Endothelial cell of umbilical vein (primary cell): ENCODE results near the gene MGLL. TPM values are rescaled to one million over a fixed set of nuclear protein-coding genes. Genes with fewer than 3 reads are reported as not detected.

Source experiments
- BruUV-seq: library from RNA; stranded (reverse); fragments of 400-500 nt; replicated peaks from 2 replicates; lab custom pipeline; 2021; lab: Mats Ljungman, UMichigan
- CTCF ChIA-PET: fragments of 300-600, 350-600 bp; sonication (Branson Sonifier 250); formaldehyde crosslinking; loops from one replicate; lab custom pipeline; 2021; ENCODE audit warnings: antibody characterized with exemption, inconsistent platforms; lab: Charles Lee
- POLR2A ChIA-PET: fragments of 300-600, 350-600 bp; sonication (Branson Sonifier 250); formaldehyde crosslinking; loops from one replicate; lab custom pipeline; 2021; ENCODE audit warnings: antibody characterized with exemption, inconsistent platforms; lab: Charles Lee
- DNase-seq: peaks from one replicate; pipeline ENCODE4 v3.0.0-alpha.2; 2011; ENCODE audit warnings: low read depth, low spot score
- FAIRE-seq: peaks from 2 replicates; lab custom pipeline; 2011; peaks lifted over from hg19 to GRCh38; lab: Jason Lieb, UNC
- H2AFZ ChIP-seq: 2 replicates; pipeline ENCODE4 v1.6.0; 2012; ENCODE audit warnings: low read depth, low read length, control low read depth, inconsistent platforms
- H3K27ac ChIP-seq: 2 replicates; pipeline ENCODE4 v1.5.1; 2011; ENCODE audit warnings: low read depth, mild to moderate bottlenecking, control low read depth, low read length, moderate library complexity; ENCODE audit not compliant: insufficient read depth
- H3K27me3 ChIP-seq, 2 experiments: 2 replicates each; pipeline versions ENCODE4 v1.6.0 to v1.6.1; 2011; ENCODE audit warnings: low read length in 2 of 2, mixed read lengths in 1 of 2; ENCODE audit not compliant: control insufficient read depth in 2 of 2, insufficient read depth in 2 of 2
- H3K36me3 ChIP-seq, 2 experiments: 2 replicates in 1 of 2; 3 replicates in 1 of 2; pipeline ENCODE4 v1.5.1; 2011; ENCODE audit warnings: low read length in 2 of 2, mild to moderate bottlenecking in 1 of 2, moderate library complexity in 1 of 2; ENCODE audit not compliant: control insufficient read depth in 2 of 2, insufficient read depth in 2 of 2; ENCODE audit errors: extremely low read depth in 1 of 2
- H3K4me1 ChIP-seq: 3 replicates; pipeline ENCODE4 v1.5.1; 2011; ENCODE audit warnings: mild to moderate bottlenecking, low read length; ENCODE audit not compliant: control insufficient read depth, insufficient read depth; ENCODE audit errors: extremely low read depth
- H3K4me2 ChIP-seq: 2 replicates; pipeline ENCODE4 v1.6.1; 2011; ENCODE audit warnings: low read length, control low read depth, mixed read lengths; ENCODE audit not compliant: insufficient read depth
- H3K4me3 ChIP-seq, 3 experiments: fragments of 200-600 bp in 1 of 3; sonication (generic), shearing (Covaris generic) in 1 of 3; replicated peaks in 1 of 3; 2 replicates each; pipeline ENCODE4 v1.5.1; 2011 to 2016; ENCODE audit warnings: control low read depth in 3 of 3, low read length in 3 of 3, mild to moderate bottlenecking in 2 of 3, inconsistent platforms in 1 of 3, low read depth in 1 of 3, moderate library complexity in 1 of 3; ENCODE audit not compliant: insufficient read depth in 1 of 3
- H3K79me2 ChIP-seq: 2 replicates; pipeline ENCODE4 v1.6.0; 2012; ENCODE audit warnings: low read length, inconsistent platforms; ENCODE audit not compliant: control insufficient read depth, insufficient read depth
- H3K9ac ChIP-seq: replicated peaks from 2 replicates; pipeline ENCODE3; 2011; ENCODE audit warnings: low read length, control low read depth; ENCODE audit not compliant: insufficient read depth; ENCODE audit errors: extremely low read depth
- H3K9me1 ChIP-seq: replicated peaks from 3 replicates; pipeline ENCODE4 v1.6.0; 2011; ENCODE audit warnings: mild to moderate bottlenecking, low read length; ENCODE audit not compliant: control insufficient read depth, insufficient read depth; ENCODE audit errors: extremely low read depth
- H3K9me3 ChIP-seq: replicated peaks from 2 replicates; pipeline ENCODE4 v1.5.1; 2012; ENCODE audit warnings: low read length, inconsistent platforms; ENCODE audit not compliant: control insufficient read depth, insufficient read depth
- H4K20me1 ChIP-seq: replicated peaks from 2 replicates; pipeline ENCODE3; 2011; ENCODE audit warnings: mild to moderate bottlenecking, low read length; ENCODE audit not compliant: control insufficient read depth, insufficient read depth; ENCODE audit errors: extremely low read depth
- EZH2 ChIP-seq: IDR thresholded peaks from 2 replicates; pipeline ENCODE4 v1.6.1; 2012; ENCODE audit warnings: borderline replicate concordance, low read depth, mild to moderate bottlenecking, moderate library complexity, low read length, inconsistent platforms; ENCODE audit not compliant: severe bottlenecking
- FOS ChIP-seq: IDR thresholded peaks from 2 replicates; pipeline ENCODE4 v1.6.1; 2011; ENCODE audit warnings: mild to moderate bottlenecking, low read length, moderate library complexity, borderline replicate concordance; ENCODE audit not compliant: insufficient read depth
- GATA2 ChIP-seq: IDR thresholded peaks from 2 replicates; pipeline ENCODE4 v1.7.0; 2011; ENCODE audit warnings: low read depth, mild to moderate bottlenecking, moderate library complexity, mixed read lengths, low read length; ENCODE audit not compliant: insufficient read length, insufficient read depth
- MAX ChIP-seq: IDR thresholded peaks from 2 replicates; pipeline ENCODE4 v1.6.1; 2011; ENCODE audit not compliant: insufficient read depth, insufficient read length
- POLR2AphosphoS5 ChIP-seq: IDR thresholded peaks from 2 replicates; pipeline ENCODE4 v1.6.1; 2012; ENCODE audit warnings: low read depth, mild to moderate bottlenecking, control low read depth, low read length, moderate library complexity; ENCODE audit not compliant: insufficient read depth
- dilution Hi-C: fragments of 300-500 bp; cut with MboI; formaldehyde crosslinking; loops from one replicate; pipeline ENCODE4 v1.15.0; 2019; ENCODE audit warnings: low sequenced_read_pairs; ENCODE audit not compliant: extremely low pct_ligation_motif_present
- intact Hi-C: fragments of 100-400 bp; cut with micrococcal nuclease; formaldehyde crosslinking; loops from one replicate; pipeline ENCODE4 v1.10.0; 2022
- polyA plus RNA-seq, 4 experiments: library from polyadenylated mRNA; depleted of rRNA in 3 of 4; stranded (reverse) in 3 of 4; unstranded in 1 of 4; fragments of >200 nt; gene quantifications; 2 replicates each; pipeline versions ENCODE4 v1.2.1 to v1.2.3, GENCODE V29; 2011 to 2012; ENCODE audit warnings: missing spikeins in 1 of 4
- total RNA-seq: library from RNA; stranded (reverse); gene quantifications from 2 replicates; pipeline ENCODE4 v1.2.3, GENCODE V29; 2021
- TF ChIP-seq, protein P1 (sequence below), 2 donors: IDR thresholded peaks; 1 replicate in 1 of 2; 2 replicates in 1 of 2; pipeline ENCODE4 v1.5.1; 2011; ENCODE audit warnings: low read length in 2 of 2, mild to moderate bottlenecking in 2 of 2, moderate library complexity in 2 of 2, control low read depth in 1 of 2, inconsistent platforms in 1 of 2, low read depth in 1 of 2; ENCODE audit not compliant: insufficient read depth in 1 of 2; ENCODE audit errors: extremely low read depth in 1 of 2

MGLL gene
- total and polyA plus RNA-seq, 2 donors (not counting 3 experiments of a cell fraction or from before 2014, with no cell fraction given) = 30.7 to 60.2 TPM

GRCh38 chr3:127792541-127793292 lies 29.6 kb downstream of the MGLL start:
- no peaks in the 10 kb centered on the region for H3K9me1 ChIP-seq
- H3K4me3 ChIP-seq = no peak overlapping the region
- intact Hi-C loops (no loop called here), dilution Hi-C loops (no loop called here)
- no peaks in the 10 kb centered on the region for H3K27me3 ChIP-seq
- peaks cover 19% of the 10 kb centered on the region for H3K79me2 ChIP-seq
- H3K9ac ChIP-seq = no peak overlapping the region
- H4K20me1 ChIP-seq = no peaks in the 10 kb centered on the region
- no peak overlapping the region for H2AFZ ChIP-seq
- ChIA-PET CTCF (interaction anchor here (1.6 kb wide), 1 partner anchor 14 kb away, joined by 4 read pairs; no protein-coding TSS in a partner anchor), POLR2A (no interaction called here)
- FAIRE-seq (peak; percentile 95), DNase-seq (peak; percentile 82)
- no TSS peak for BruUV-seq
- no peaks in the 10 kb centered on the region for H3K36me3 ChIP-seq
- H3K4me1 ChIP-seq = peaks cover 6% of the 10 kb centered on the region
- H3K9me3 ChIP-seq = no peaks in the 10 kb centered on the region
- no peak for TF ChIP-seq GATA2
- no peak for TF ChIP-seq EZH2
- no peak for TF ChIP-seq FOS
- TF ChIP-seq POLR2AphosphoS5 = peak; percentile 47
- TF ChIP-seq MAX = peak; percentile 47
- TF ChIP-seq, protein P1, sequence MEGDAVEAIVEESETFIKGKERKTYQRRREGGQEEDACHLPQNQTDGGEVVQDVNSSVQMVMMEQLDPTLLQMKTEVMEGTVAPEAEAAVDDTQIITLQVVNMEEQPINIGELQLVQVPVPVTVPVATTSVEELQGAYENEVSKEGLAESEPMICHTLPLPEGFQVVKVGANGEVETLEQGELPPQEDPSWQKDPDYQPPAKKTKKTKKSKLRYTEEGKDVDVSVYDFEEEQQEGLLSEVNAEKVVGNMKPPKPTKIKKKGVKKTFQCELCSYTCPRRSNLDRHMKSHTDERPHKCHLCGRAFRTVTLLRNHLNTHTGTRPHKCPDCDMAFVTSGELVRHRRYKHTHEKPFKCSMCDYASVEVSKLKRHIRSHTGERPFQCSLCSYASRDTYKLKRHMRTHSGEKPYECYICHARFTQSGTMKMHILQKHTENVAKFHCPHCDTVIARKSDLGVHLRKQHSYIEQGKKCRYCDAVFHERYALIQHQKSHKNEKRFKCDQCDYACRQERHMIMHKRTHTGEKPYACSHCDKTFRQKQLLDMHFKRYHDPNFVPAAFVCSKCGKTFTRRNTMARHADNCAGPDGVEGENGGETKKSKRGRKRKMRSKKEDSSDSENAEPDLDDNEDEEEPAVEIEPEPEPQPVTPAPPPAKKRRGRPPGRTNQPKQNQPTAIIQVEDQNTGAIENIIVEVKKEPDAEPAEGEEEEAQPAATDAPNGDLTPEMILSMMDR (IDR thresholded peaks at IDR 0.05; ENCODE audit: extremely low read depth in 1 of 2, insufficient read depth in 1 of 2, low read depth in 1 of 2, low read length in 2 of 2) = no peak
- H3K4me2 ChIP-seq = no peak overlapping the region
- no peak overlapping the region for H3K27ac ChIP-seq
